ENCODE data around the gene TMSB15A.
"Not testable (repeated sequence)": the region's sequence is repeated elsewhere in the genome, so short reads cannot be mapped to it uniquely, and the experiment has no call there.

TMSB15A gene

GRCh38 chrX:102515975-102516941, at the start of gene TMSB15A:
Gene TMSB15A, minus strand, starts transcription at chrX:102516739.
- DNase-seq (ENCODE audit: low read depth in 2 of 2): peak; percentile 2 to 13

- no peak for DNase-seq (ENCODE audit: low read depth in 2 of 2)
These were observed 44.0 kb upstream of the TMSB15A start for GRCh38 chrX:102560423-102561068.

DNA sequence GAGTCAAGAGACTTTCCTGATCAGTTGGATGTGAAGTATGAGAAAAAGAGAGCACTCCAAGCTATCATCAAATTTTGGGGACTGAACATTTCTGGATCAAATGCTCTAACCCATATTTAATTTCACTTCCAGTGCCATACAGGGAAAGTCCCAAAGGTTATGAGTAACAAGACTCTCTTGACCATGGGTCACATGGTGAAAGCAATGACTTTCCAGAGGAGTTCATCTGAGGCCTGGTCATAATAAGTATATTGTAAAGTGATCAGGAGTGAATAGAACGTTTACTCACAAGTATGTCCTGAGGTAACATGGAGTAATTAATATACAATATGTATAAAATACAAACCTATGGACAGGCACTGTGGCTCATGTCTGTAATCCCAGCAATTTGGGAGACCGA, 42.1 kb upstream of the TMSB15A start:
- DNase-seq (ENCODE audit: low read depth in 2 of 2): no peak

DNA sequence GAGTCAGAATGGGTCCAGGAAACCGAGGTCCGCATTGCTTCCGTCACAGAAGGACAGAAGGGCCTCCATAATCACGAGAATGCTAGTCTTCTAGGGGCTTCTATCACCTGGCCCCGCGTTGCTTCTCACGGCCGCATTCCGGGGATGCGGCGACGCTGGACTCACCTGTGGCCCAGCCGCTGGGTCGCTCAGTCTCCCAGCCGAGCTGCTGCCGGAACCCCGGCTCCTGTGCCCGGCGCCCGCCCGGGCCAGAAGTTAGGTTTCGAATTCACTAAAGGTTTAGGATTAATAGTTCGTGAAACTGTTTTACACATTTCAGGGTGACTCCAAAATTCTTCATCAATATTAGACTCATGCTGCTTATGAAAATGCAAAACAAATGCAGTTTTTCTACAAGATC, 31.7 kb upstream of the TMSB15A start:
- DNase-seq (ENCODE audit: low read depth in 2 of 2): no peak

GRCh38 chrX:102546828-102547493, 30.4 kb upstream of the TMSB15A start:
- DNase-seq (ENCODE audit: low read depth in 2 of 2): no peak

GRCh38 chrX:102546175-102546574, 29.6 kb upstream of the TMSB15A start:
- DNase-seq (ENCODE audit: low read depth in 2 of 2): not testable (repeated sequence)

DNA sequence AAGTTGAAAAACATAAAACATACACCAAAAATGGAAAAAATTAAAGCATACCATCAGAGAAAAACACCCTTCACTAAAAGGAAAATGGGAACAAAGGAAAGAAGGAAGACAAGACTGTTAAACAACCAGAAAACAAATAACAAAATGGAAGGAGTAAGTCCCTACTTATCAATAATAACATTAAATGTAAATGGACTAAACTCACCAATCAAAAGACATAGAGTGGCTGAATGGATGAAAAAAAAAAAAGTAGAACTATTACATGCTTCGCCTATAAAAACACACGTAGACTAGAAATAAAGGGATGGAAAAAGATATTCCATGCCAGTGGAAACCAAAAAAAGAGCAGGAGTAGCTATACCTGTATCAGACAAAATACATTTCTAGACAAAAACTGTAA, 19.4 kb upstream of the TMSB15A start:
- DNase-seq (ENCODE audit: low read depth in 2 of 2): no peak

- DNase-seq (ENCODE audit: low read depth in 2 of 2): no peak
These were observed 787 bp upstream of the TMSB15A start for GRCh38 chrX:102517326-102517725.

- no peak for DNase-seq (ENCODE audit: low read depth in 2 of 2)
These were observed 2.0 kb downstream of the TMSB15A start for GRCh38 chrX:102514536-102514935.

DNA sequence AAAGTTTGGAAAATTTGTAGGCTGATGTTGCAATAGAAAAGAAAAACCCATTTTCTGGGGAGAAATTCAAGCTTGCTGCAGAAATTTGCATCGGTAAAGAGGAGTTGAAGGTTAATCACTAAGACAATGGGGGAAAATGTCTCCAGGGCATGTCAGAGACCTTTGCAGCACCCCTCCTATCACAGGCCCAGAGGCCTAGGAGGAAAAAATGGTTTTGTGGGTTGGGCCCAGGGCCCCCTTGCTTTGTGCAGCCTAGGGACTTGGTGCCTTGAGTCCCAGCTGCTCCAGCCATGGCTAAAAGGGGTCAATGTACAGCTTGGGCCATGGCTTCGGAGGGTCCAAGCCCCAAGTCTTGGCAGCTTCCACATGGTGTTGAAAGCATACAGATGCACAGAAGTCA, 17.8 kb downstream of the TMSB15A start:
- DNase-seq (ENCODE audit: low read depth in 2 of 2): no peak

GRCh38 chrX:102491766-102492165, 24.8 kb downstream of the TMSB15A start:
- DNase-seq (ENCODE audit: low read depth in 2 of 2): no peak

GRCh38 chrX:102478765-102479164, 37.8 kb downstream of the TMSB15A start:
- not testable (repeated sequence) for DNase-seq (ENCODE audit: low read depth in 2 of 2)

DNA sequence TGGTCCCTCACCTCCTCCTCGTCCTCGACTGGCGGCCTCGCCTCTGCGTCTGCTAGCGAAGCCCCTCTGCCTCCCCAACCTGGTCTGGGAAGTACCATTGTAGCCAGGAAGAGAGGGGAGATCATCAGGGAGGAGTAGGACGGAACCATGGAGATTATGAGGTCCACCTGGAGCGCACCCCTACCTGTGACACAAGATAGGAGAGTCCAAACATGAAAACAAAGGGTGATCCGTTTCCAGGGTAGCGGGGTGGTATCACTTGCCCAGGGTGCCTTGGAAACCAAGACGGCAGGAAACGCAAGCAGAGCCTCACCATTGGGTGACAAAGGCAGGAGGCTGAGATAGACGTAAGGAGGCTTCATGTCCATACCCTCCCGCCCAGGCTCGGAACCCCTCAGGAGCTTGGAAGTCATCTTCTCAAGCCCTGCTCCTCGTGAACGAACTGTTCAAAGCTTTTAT, 44.7 kb downstream of the TMSB15A start, which contains the start of gene TCP11X2:
Gene TCP11X2, minus strand, starts transcription at position 51 of the 459 bp plus-strand sequence.
- DNase-seq (ENCODE audit: low read depth in 2 of 2): not testable (repeated sequence)

DNA sequence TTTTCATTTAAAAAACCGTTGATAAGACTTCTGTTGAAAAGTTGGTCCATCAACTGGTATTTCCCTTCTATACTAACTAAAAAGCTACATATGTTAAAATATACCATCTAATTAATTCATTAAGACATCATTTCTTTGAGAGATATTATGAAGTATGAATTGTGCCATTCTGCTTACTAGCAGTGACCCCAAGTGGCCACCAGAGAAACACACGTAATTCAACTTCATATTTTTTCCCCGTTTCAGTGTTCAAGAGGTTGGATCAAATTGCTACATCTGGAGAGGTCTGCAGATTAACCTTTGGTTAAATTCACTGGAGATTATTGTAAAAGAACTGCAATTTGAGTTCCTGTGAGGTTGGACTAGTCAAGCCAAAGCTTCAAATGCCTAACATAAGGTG, 46.3 kb downstream of the TMSB15A start:
- not testable (repeated sequence) for DNase-seq (ENCODE audit: low read depth in 2 of 2)
